IMR-90 (cell line): ENCODE measurements around the gene RUNX2. TPM values are rescaled to one million over a fixed set of nuclear protein-coding genes. Genes with fewer than 3 reads are reported as not detected.

Source experiments
- ATAC-seq: fragments of 200-7000 bp; cut with Tn5 transposase; 2 replicates; pipeline ENCODE4 v1.9.1; 2020; ENCODE audit warnings: low read depth, mild to moderate bottlenecking, moderate library complexity
- BruUV-seq: library from RNA; stranded (reverse); fragments of 400-500 nt; replicated peaks from 2 replicates; lab custom pipeline; 2021; lab: Mats Ljungman, UMichigan
- CTCF ChIA-PET: fragments of 300-600 bp; formaldehyde crosslinking; extraction: SDS; loops from one replicate; lab custom pipeline; 2021; ENCODE audit warnings: antibody characterized with exemption; lab: Yijun Ruan, JAX
- POLR2A ChIA-PET: fragments of 300-600 bp; sonication (Branson Sonifier 250); formaldehyde crosslinking; loops from one replicate; lab custom pipeline; 2022; ENCODE audit warnings: antibody characterized with exemption; ENCODE audit not compliant: unreplicated experiment; lab: Charles Lee
- DNase-seq: peaks from one replicate; pipeline ENCODE4 v3.0.0; 2013
- H2AFZ ChIP-seq: replicated peaks from 2 replicates; pipeline ENCODE3; 2013; ENCODE audit warnings: low read length, mild to moderate bottlenecking; ENCODE audit not compliant: poor library complexity
- H2AK5ac ChIP-seq: 2 replicates; pipeline ENCODE4 v1.6.1; 2013; ENCODE audit warnings: low read depth, low read length, inconsistent platforms
- H2AK9ac ChIP-seq: replicated peaks from 2 replicates; pipeline ENCODE3; 2013; ENCODE audit warnings: mild to moderate bottlenecking, low read depth, low read length, moderate library complexity; ENCODE audit not compliant: poor library complexity
- H2BK120ac ChIP-seq: 2 replicates; pipeline ENCODE4 v1.6.1; 2013; ENCODE audit warnings: low read depth, low read length, inconsistent platforms
- H2BK15ac ChIP-seq: 3 replicates; pipeline ENCODE4 v1.6.1; 2013; ENCODE audit warnings: low read depth, low read length, inconsistent platforms
- H2BK20ac ChIP-seq: 2 replicates; pipeline ENCODE4 v1.6.1; 2013; ENCODE audit warnings: low read depth, mild to moderate bottlenecking, inconsistent platforms, low read length, moderate library complexity
- H2BK5ac ChIP-seq: 2 replicates; pipeline ENCODE4 v1.6.1; 2013; ENCODE audit warnings: mild to moderate bottlenecking, low read depth, low read length, inconsistent platforms; ENCODE audit not compliant: poor library complexity, severe bottlenecking
- H3K14ac ChIP-seq: replicated peaks from 2 replicates; pipeline ENCODE4 v1.6.1; 2013; ENCODE audit warnings: low read depth, low read length, inconsistent platforms
- H3K18ac ChIP-seq: 2 replicates; pipeline ENCODE4 v1.6.1; 2013; ENCODE audit warnings: low read depth, low read length, control low read depth
- H3K23ac ChIP-seq: 2 replicates; pipeline ENCODE4 v1.6.1; 2013; ENCODE audit warnings: low read depth, low read length, inconsistent platforms
- H3K27ac ChIP-seq: 2 replicates; pipeline ENCODE4 v1.5.1; 2013; ENCODE audit warnings: mild to moderate bottlenecking, control low read depth, low read length; ENCODE audit not compliant: insufficient read depth
- H3K27me3 ChIP-seq: 2 replicates; pipeline ENCODE4 v1.6.1; 2013; ENCODE audit warnings: low read length; ENCODE audit not compliant: control insufficient read depth, insufficient read depth
- H3K36me3 ChIP-seq: 2 replicates; pipeline ENCODE4 v1.6.1; 2013; ENCODE audit warnings: low read length, mixed read lengths; ENCODE audit not compliant: control insufficient read depth, insufficient read depth
- H3K4ac ChIP-seq: 2 replicates; pipeline ENCODE4 v1.6.1; 2013; ENCODE audit warnings: low read depth, low read length, inconsistent platforms
- H3K4me1 ChIP-seq: 2 replicates; pipeline ENCODE4 v1.6.1; 2013; ENCODE audit warnings: low read length, mixed read lengths; ENCODE audit not compliant: control insufficient read depth, insufficient read depth
- H3K4me2 ChIP-seq: 2 replicates; pipeline ENCODE4 v1.6.1; 2013; ENCODE audit warnings: low read depth, mild to moderate bottlenecking, control low read depth, low read length, moderate library complexity
- H3K4me3 ChIP-seq: 2 replicates; pipeline ENCODE4 v1.5.1; 2013; ENCODE audit warnings: low read depth, mild to moderate bottlenecking, control low read depth, low read length, moderate library complexity; ENCODE audit not compliant: insufficient read depth
- H3K56ac ChIP-seq: 2 replicates; pipeline ENCODE4 v1.6.1; 2013; ENCODE audit warnings: low read length, inconsistent platforms; ENCODE audit not compliant: insufficient read depth; ENCODE audit errors: extremely low read depth
- H3K79me1 ChIP-seq, 2 experiments: 2 replicates each; pipeline ENCODE4 v1.6.1; 2013; ENCODE audit warnings: low read length in 2 of 2, inconsistent platforms in 1 of 2, low read depth in 1 of 2
- H3K9ac ChIP-seq: 2 replicates; pipeline ENCODE4 v1.6.1; 2013; ENCODE audit warnings: low read depth, low read length, control low read depth
- H3K9me1 ChIP-seq: 2 replicates; pipeline ENCODE4 v1.6.1; 2013; ENCODE audit warnings: low read length, inconsistent platforms; ENCODE audit not compliant: insufficient read depth
- H3K9me3 ChIP-seq: 2 replicates; pipeline ENCODE4 v1.6.1; 2013; ENCODE audit warnings: low read length; ENCODE audit not compliant: control insufficient read depth, insufficient read depth
- H4K20me1 ChIP-seq: 2 replicates; pipeline ENCODE4 v1.6.1; 2013; ENCODE audit warnings: low read length, inconsistent platforms; ENCODE audit not compliant: insufficient read depth
- H4K5ac ChIP-seq: 2 replicates; pipeline ENCODE4 v1.6.1; 2013; ENCODE audit warnings: mild to moderate bottlenecking, low read depth, low read length, control low read depth
- H4K8ac ChIP-seq, 2 experiments: 2 replicates each; pipeline ENCODE4 v1.6.1; 2013; ENCODE audit warnings: low read depth in 2 of 2, low read length in 2 of 2, control low read depth in 1 of 2, inconsistent platforms in 1 of 2
- H4K91ac ChIP-seq: 2 replicates; pipeline ENCODE4 v1.6.1; 2013; ENCODE audit warnings: low read depth, low read length, inconsistent platforms; ENCODE audit not compliant: insufficient read depth
- BHLHE40 ChIP-seq: fragments of 150-350 bp; IDR thresholded peaks from 2 replicates; pipeline ENCODE4 v1.6.1; 2016; ENCODE audit warnings: mild to moderate bottlenecking, low read depth, low read length
- CTCF ChIP-seq: conservative IDR thresholded peaks from 2 replicates; pipeline ENCODE4 v1.5.1; 2012; ENCODE audit warnings: mild to moderate bottlenecking, low read depth, low read length, improper control_type of control experiment
- MAFK ChIP-seq: IDR thresholded peaks from 2 replicates; pipeline ENCODE4 v1.6.1; 2012; ENCODE audit warnings: low read depth, low read length, improper control_type of control experiment
- MXI1 ChIP-seq: IDR thresholded peaks from 2 replicates; pipeline ENCODE4 v1.6.1; 2012; ENCODE audit warnings: low read depth, mild to moderate bottlenecking, low read length, moderate library complexity, borderline replicate concordance
- POLR2A ChIP-seq: IDR thresholded peaks from 2 replicates; pipeline ENCODE4 v1.6.1; 2012; ENCODE audit warnings: mild to moderate bottlenecking, low read depth, low read length
- RAD21 ChIP-seq: IDR thresholded peaks from 2 replicates; pipeline ENCODE4 v1.6.1; 2012; ENCODE audit warnings: low read length, improper control_type of control experiment
- RFX5 ChIP-seq: IDR thresholded peaks from 2 replicates; pipeline ENCODE4 v1.8.0; 2012; ENCODE audit warnings: low read depth, mild to moderate bottlenecking, low read length, moderate library complexity
- WGBS, 2 experiments: methylation state at CpG; one replicate each; pipeline versions ENCODE4 v1.1.5 to v1.1.7; 2013; ENCODE audit warnings: missing lambda C conversion rate in 2 of 2; ENCODE audit not compliant: insufficient read length in 1 of 2; ENCODE audit errors: extremely low coverage in 2 of 2; 5-methylcytosine and 5-hydroxymethylcytosine counted together
- dilution Hi-C: fragments of 300-500 bp; cut with HindIII; formaldehyde crosslinking; loops from one replicate; pipeline ENCODE4 v1.14.3; 2018; ENCODE audit warnings: low sequenced_read_pairs; ENCODE audit not compliant: unreplicated experiment
- in situ Hi-C: fragments of 300-500 bp; cut with MboI; formaldehyde crosslinking; loops from 3 replicates; pipeline ENCODE4 v1.14.3; 2019; ENCODE audit warnings: low sequenced_read_pairs, inconsistent platforms, mixed read lengths
- intact Hi-C: fragments of 100-400 bp; cut with micrococcal nuclease; formaldehyde crosslinking; loops from 2 replicates; pipeline ENCODE4 v1.10.0; 2022
- polyA plus RNA-seq, 3 experiments: library from polyadenylated mRNA; depleted of rRNA; stranded (reverse); fragments of >200 nt; gene quantifications; 2 replicates each; pipeline ENCODE4 v1.2.3, GENCODE V29; 2012; ENCODE audit warnings: low replicate concordance in 1 of 3
- total RNA-seq: library from RNA; depleted of rRNA; stranded (reverse); fragments of >200 nt; gene quantifications from 2 replicates; pipeline ENCODE4 v1.2.3, GENCODE V29; 2012

The RUNX2 gene
- total and polyA plus RNA-seq, 2 of the 4 experiments (the other 2 are of a cell fraction), result 2.3 to 4.7 TPM

- Histone ChIP-seq H2AK9ac (no peak overlapping the region), H4K91ac (no peak overlapping the region), H3K4me2 (no peak overlapping the region), H3K27me3 (no peaks in the 10 kb centered on the region), H4K20me1 (no peaks in the 10 kb centered on the region), H4K8ac (no peak overlapping the region), H3K36me3 (no peaks in the 10 kb centered on the region), H3K9me1 (0 out of 2 replicates have a peak, but pooled peaks cover 2% of the 10 kb centered on the region), H2AK5ac (no peak overlapping the region), H2BK5ac (no peak overlapping the region), H3K14ac (no peak overlapping the region), H2BK20ac (no peak overlapping the region), H3K9ac (no peak overlapping the region), H3K4me1 (peaks cover 3% of the 10 kb centered on the region; the same call in 1 of the 2 replicates), H2BK120ac (no peak overlapping the region), H3K79me1 (no peaks in the 10 kb centered on the region), H3K4ac (no peak overlapping the region), H3K4me3 (no peak overlapping the region), H3K56ac (no peak overlapping the region), H3K27ac (no peak overlapping the region), H3K9me3 (no peaks in the 10 kb centered on the region), H4K5ac (no peak overlapping the region), H2AFZ (no peak overlapping the region), H3K23ac (no peak overlapping the region), H3K18ac (no peak overlapping the region), H2BK15ac (no peak overlapping the region)
- BruUV-seq, result no TSS peak
- in situ Hi-C loops (no loop called here), intact Hi-C loops (no loop called here), dilution Hi-C loops (no loop called here)
- ChIA-PET CTCF (interaction anchor here (1.3 kb wide), 1 partner anchor 13 kb away, joined by 3 read pairs; no protein-coding TSS in a partner anchor), POLR2A (no interaction called here)
- DNase-seq, result no peak
- WGBS, 2 experiments, result 86% methylated on average over 1 of the region's 3 CpGs; no CpG with 5 or more reads in 1 of the 2 experiments
- TF ChIP-seq MAFK (no peak), MXI1 (no peak), BHLHE40 (no peak), POLR2A (no peak), RFX5 (no peak), RAD21 (no peak), CTCF (no peak)
- no peak for ATAC-seq
These were observed 22.9 kb downstream of the RUNX2 start for GRCh38 chr6:45351076-45351475.
